ENCODE results near the gene COL19A1.

COL19A1 gene

DNA sequence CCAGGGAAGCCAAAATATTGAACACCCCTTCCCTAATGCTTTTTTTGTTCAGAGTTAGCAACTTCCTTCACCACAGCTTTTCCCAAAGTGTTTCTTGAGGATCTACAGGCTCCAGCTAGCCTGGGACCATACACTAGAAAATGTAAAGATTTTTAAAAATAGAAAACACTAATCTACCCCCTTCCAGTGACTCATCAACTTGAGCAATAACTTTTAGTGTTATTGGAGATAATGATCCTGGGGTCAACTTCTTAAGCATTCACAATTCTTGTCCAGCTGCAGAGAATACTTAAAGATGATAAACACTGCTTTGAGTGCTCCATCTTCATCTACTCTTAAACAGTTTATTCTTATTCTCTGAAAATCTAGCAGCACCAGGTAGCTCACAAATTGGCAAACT lies 304.9 kb downstream of the COL19A1 start:
- no peak for DNase-seq (ENCODE audit: low read depth)

- DNase-seq (ENCODE audit: low read depth): no peak
Measured at GRCh38 chr6:70172252-70172651, 305.9 kb downstream of the COL19A1 start.

- no peak for DNase-seq (ENCODE audit: low read depth)
Measured at GRCh38 chr6:70175770-70176169, 309.4 kb downstream of the COL19A1 start.

DNA sequence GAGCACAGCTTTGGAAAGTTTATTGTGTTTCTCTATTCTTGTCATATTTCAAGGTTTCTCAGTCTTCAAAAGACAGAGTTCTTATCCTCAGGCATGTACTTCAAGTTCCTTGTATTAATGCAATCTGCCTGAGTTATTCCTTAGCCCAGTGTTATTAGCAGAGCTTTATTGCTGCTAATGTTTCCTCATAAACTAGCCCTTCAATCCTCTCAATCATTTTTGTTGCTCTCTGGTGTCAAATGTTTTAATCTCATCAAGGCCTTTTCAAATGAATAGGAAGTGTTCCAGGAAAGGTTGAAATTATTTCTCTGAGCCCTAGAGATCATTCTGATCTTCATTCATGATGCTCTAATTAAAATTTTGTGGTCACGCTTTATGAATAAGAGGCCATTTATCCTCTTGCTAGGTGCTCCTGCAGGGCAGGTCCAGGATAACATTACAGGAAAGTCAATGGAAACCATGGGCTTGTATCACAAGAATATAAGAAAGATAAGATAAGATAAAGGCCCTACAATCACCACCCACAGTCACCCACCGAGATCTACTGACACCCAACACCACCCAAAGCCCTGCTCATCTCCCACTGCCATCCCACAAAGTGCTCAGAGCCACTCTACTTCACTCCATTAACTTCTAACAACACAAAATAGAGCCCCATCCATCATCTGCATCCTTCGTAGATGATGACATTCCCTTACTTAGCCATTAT lies 310.6 kb downstream of the COL19A1 start:
- no peak for DNase-seq (ENCODE audit: low read depth)

DNA sequence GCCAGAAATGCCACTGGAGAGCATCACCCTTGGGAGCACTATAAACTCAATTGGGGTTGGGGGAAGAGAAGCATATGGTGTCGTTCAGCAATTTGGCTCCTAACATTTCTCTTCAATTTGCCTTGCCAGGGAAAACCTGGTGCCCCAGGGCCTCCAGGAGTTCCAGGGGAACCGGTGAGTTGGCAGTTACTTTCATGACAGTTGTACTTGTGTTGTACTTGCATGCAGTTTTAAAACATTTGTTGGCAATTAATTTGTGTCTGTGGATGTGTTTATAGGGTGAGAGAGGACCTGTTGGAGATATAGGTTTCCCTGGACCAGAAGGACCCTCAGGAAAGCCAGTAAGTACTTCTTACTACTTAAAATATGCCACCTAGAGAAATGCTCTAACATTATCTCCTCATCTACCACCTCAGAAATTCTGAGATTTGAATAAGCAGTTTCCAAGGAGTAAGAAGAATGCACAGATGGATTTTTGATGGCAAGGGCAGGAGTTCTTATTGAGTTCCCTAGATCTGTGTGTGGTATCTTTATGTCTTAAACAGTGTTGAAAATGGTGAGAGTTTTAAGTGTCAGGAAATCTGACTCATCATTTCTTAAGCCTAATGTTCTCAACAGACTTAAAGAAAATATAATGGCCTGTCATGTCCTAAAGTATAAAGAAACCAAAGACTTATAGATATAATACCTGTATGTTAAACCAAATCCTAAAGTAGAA lies 314.0 kb downstream of the COL19A1 start:
- DNase-seq (ENCODE audit: low read depth): no peak

DNA sequence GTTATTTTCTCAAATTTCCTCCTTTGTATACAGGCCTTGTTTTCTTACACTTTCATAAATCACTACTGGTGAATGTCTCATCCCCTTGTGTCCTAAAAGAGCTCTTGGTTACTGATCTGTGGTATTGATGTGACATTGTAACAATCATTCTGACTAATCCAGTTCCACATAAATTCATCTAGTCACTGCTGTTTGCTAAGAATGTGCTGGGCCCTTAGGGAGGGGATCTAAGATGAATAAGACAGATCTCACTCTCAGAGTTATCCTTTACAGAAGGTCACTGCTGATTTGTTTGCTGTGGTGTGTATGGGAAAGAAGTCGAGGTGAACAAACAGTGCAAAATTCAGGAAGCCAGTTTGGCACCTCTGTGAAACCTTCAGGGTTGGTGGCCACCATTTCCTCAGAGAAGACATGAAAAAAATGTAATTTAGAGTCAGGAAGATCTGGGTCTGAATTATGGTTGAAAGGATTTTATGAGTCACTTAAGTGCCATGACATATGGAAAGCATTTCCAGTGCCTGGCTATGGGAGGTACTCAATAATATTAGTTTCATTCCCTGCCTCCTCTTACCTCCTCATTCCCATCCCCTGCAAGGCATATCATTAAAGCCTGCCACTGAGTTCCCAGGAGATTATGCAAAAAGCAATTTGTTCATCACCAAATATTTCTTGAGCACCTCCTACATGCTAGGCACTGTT lies 314.7 kb downstream of the COL19A1 start:
- DNase-seq (ENCODE audit: low read depth): no peak

DNA sequence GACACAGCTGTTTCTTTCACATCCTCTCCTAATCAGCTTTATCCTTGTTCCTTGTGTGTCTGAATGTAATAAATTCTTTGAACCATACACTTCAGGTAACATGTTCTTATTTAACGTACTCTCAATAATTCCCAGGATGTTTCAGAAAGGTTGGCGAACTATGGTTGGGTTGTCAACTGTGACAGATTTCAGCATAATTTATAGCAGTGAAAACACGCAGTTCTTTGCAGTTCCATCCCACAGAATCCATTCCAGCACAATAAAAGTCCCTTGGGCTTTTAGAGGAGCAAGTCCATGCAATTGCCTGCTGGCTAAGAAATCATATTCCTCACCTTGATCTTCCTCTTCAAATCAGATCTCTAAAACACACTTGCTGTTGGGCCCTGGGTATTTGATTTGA lies 317.2 kb downstream of the COL19A1 start:
- DNase-seq (ENCODE audit: low read depth): no peak

DNA sequence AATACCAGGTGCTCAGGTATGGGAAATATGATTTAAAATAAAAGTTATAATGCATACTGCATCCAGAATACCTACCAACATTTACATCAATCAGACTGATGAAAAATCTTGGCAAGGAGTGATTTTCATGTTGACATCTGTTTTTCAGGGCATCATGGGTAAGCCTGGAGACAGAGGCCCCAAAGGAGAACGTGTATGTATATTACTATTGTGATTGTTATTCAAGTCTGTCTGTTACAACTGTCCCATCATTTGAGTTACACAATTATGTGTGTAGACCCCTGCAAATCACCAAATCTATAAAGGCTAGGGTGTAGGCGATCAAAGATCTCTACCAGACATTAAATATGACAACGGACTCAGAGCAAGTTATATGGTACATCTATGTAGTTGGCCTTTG lies 318.4 kb downstream of the COL19A1 start:
- DNase-seq (ENCODE audit: low read depth): no peak

DNA sequence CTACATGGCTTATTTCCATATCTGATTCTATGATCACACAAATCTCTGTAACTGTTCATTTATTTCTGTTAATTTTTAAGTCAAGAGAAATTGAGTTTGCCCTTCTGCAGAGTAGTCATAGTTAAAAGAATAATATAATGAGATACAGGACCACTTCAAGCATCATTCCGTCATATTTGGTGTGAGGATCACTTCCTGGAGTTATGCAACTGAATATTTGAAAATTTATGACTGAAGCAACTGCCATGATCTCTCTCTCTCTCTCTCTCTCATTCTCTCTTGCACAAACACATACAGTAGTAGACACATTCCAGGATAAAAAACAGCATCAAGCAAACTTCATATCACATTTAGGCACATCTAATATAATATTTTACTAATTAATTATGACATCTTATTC lies 320.1 kb downstream of the COL19A1 start:
- DNase-seq (ENCODE audit: low read depth): no peak

GRCh38 chr6:70188202-70188601 lies 321.8 kb downstream of the COL19A1 start:
- DNase-seq (ENCODE audit: low read depth): no peak

- DNase-seq (ENCODE audit: low read depth): no peak
Measured at GRCh38 chr6:70194421-70194820, 328.1 kb downstream of the COL19A1 start.

- DNase-seq (ENCODE audit: low read depth): no peak
Measured at GRCh38 chr6:70196531-70196930, 330.2 kb downstream of the COL19A1 start.

- no peak for DNase-seq (ENCODE audit: low read depth)
Measured at GRCh38 chr6:70198785-70199184, 332.4 kb downstream of the COL19A1 start.

- no peak for DNase-seq (ENCODE audit: low read depth)
Measured at GRCh38 chr6:70208235-70208790, 342.0 kb downstream of the COL19A1 start.

DNA sequence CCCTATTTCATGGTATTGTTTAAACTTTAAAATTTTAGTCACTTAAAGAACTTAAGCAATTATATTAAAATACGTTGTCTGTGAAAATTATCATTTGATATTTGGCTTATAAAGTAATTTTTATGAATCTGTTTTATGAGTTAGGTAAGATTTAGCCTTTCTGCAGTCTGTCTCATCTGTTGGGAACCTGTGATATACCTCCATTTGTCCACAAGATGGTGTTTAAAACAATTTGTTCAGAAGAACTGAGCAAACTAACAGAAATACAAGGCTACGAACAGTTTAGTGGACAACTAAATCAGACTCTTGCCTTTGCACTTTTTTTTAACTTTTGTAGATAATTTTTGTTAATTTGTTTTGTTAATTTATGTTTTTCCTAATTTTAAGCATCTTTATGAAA lies 344.1 kb downstream of the COL19A1 start:
- DNase-seq (ENCODE audit: low read depth): no peak

GRCh38 chr6:70215460-70216108 lies 349.2 kb downstream of the COL19A1 start:
- DNase-seq (ENCODE audit: low read depth): no peak

- DNase-seq (ENCODE audit: low read depth): no peak
Measured at GRCh38 chr6:70216767-70217166, 350.4 kb downstream of the COL19A1 start.

- DNase-seq (ENCODE audit: low read depth): no peak
Measured at GRCh38 chr6:70219943-70220613, 353.7 kb downstream of the COL19A1 start.

DNA sequence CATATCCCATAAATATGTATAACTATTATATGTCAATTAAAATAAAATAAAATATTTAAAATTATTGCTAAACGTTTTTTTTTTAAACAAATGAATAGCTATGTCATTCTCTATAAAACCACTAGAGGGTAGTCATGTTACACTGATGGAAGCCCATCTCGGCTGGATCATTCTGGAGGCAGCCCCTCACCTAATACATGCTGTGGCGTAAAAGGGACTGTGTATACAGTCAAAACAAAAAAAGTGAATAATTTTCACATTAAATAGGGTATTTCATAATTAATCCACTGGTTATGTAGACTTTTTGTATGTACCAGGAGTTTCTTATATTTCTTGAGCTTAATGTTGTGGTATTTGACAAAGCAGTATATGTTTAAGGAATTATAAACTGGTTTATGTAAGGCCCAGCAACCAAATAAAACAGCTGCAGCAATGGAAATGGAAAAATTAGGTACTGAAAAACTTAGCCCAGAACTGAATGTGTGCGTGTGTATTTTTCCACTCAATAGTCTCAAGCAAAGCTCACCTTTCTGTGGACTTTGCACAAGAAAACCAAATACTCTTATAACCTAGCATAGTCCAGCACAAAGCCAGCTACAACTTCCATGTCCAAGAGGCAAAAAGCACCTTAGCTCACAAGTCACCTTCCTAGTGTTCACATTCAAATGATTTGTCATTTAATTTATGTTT lies 354.8 kb downstream of the COL19A1 start:
- no peak for DNase-seq (ENCODE audit: low read depth)

DNA sequence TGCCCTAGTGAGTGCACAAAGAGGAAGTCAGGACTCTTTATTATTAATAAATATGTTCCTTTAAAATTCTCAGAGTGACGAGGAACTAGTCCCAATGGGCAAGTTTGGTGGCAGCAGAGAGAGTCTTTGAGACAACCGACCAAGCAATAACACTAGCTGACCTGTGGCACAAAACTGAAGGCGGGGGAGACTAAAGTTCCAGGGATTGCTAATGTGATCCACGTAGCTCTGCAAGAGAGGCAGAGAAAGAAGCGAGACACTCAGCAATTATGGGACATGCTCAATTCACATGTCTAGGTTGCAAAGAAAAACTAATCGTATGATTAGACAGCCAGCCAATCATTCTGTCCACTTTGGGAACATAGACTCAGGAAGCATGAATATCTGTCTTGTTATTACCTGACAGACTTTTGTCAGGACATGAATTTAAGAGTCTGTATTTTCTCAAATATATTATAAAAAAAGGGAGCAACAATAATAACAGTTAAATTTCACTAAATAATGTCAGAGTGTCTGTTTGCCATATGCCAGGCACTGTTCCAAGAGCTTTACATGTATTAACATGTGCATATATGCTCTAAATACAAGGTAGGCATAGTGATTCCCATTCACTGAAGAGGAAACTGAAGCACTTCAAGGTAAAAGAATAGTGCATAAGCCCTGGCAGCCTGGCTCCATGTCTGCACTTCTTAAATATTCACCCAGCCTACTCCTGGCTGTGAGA lies 355.5 kb downstream of the COL19A1 start:
- DNase-seq (ENCODE audit: low read depth): no peak

DNA sequence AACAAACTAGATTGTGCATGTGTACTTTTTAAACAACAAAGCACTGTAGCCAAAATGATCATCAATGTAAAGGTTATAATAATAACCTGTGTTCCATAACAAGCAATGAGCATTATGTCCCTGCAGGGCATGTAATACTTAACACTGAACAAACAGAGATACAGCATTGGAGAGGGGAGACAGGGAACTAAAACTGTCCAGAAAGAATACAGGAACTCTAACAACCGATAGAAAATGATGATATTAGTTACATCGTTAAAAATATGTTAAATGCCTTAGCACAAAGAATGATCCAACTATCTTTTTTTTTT lies 356.0 kb downstream of the COL19A1 start:
- DNase-seq (ENCODE audit: low read depth): no peak
